ENCODE results near the gene CYFIP1.
A peak's percentile ranks its signal among the peaks of the same experiment; 100 is the strongest.

Gene CYFIP1

GRCh38 chr15:22950256-22950990 is 29.7 kb downstream of the CYFIP1 start:
- no peak for DNase-seq (ENCODE audit: low read depth in 2 of 2)

- DNase-seq (ENCODE audit: low read depth in 2 of 2) = peak in 1 of 2 donors; percentile 9
These were observed 31.1 kb downstream of the CYFIP1 start for GRCh38 chr15:22949074-22949547.

- no peak for DNase-seq (ENCODE audit: low read depth in 2 of 2)
These were observed 32.1 kb downstream of the CYFIP1 start for GRCh38 chr15:22948056-22948455.

- no peak for DNase-seq (ENCODE audit: low read depth in 2 of 2)
These were observed 32.8 kb downstream of the CYFIP1 start for GRCh38 chr15:22947101-22948000.

- DNase-seq (ENCODE audit: low read depth in 2 of 2) = no peak
These were observed 35.1 kb downstream of the CYFIP1 start for GRCh38 chr15:22945071-22945470.

- DNase-seq (ENCODE audit: low read depth in 2 of 2) = no peak
These were observed 35.5 kb downstream of the CYFIP1 start for GRCh38 chr15:22944651-22945050.

- no peak for DNase-seq (ENCODE audit: low read depth in 2 of 2)
These were observed 37.3 kb downstream of the CYFIP1 start for GRCh38 chr15:22942877-22943276.

- DNase-seq (ENCODE audit: low read depth in 2 of 2) = no peak
These were observed 37.8 kb downstream of the CYFIP1 start for GRCh38 chr15:22942306-22942855.

GRCh38 chr15:22941179-22941578 is 39.0 kb downstream of the CYFIP1 start:
- DNase-seq (ENCODE audit: low read depth in 2 of 2) = no peak

GRCh38 chr15:22939652-22940061 is 40.5 kb downstream of the CYFIP1 start:
- DNase-seq (ENCODE audit: low read depth in 2 of 2) = no peak

- no peak for DNase-seq (ENCODE audit: low read depth in 2 of 2)
These were observed 41.1 kb downstream of the CYFIP1 start for GRCh38 chr15:22939051-22939450.

- no peak for DNase-seq (ENCODE audit: low read depth in 2 of 2)
These were observed 43.3 kb downstream of the CYFIP1 start for GRCh38 chr15:22936577-22937472.

GRCh38 chr15:22933641-22934061 is 46.5 kb downstream of the CYFIP1 start:
- no peak for DNase-seq (ENCODE audit: low read depth in 2 of 2)

- DNase-seq (ENCODE audit: low read depth in 2 of 2) = no peak
These were observed 48.2 kb downstream of the CYFIP1 start for GRCh38 chr15:22931784-22932536.

- no peak for DNase-seq (ENCODE audit: low read depth in 2 of 2)
These were observed 49.2 kb downstream of the CYFIP1 start for GRCh38 chr15:22930782-22931484.

- no peak for DNase-seq (ENCODE audit: low read depth in 2 of 2)
These were observed 52.4 kb downstream of the CYFIP1 start for GRCh38 chr15:22927761-22928160.

- DNase-seq (ENCODE audit: low read depth in 2 of 2) = no peak
These were observed 54.3 kb downstream of the CYFIP1 start for GRCh38 chr15:22925875-22926274.

- DNase-seq (ENCODE audit: low read depth in 2 of 2) = no peak
These were observed 58.2 kb downstream of the CYFIP1 start for GRCh38 chr15:22922003-22922402.

- DNase-seq (ENCODE audit: low read depth in 2 of 2) = no peak
These were observed 61.0 kb downstream of the CYFIP1 start for GRCh38 chr15:22919171-22919570.

- no peak for DNase-seq (ENCODE audit: low read depth in 2 of 2)
These were observed 61.5 kb downstream of the CYFIP1 start for GRCh38 chr15:22918596-22919140.

Measured in stimulated activated CD8-positive, alpha-beta memory T cell treated with anti-CD3 and anti-CD28 coated beads, Interleukin-7, amount 100 ng/mL, for 4 hours (primary cell).